22Rv1 (cell line): ENCODE measurements around the gene SPATA31E1.

Source experiments
- CTCF ChIP-seq: fragments of 450-650 bp; IDR thresholded peaks from 2 replicates; pipeline ENCODE4 v1.5.1; 2017; ENCODE audit warnings: mild to moderate bottlenecking
- ZFX ChIP-seq: fragments of 450-650 bp; IDR thresholded peaks from 2 replicates; pipeline ENCODE4 v1.6.1; 2017; ENCODE audit warnings: antibody characterized with exemption, borderline replicate concordance

- TF ChIP-seq CTCF (no peak), ZFX (no peak)
Observed at GRCh38 chr9:87865626-87866025, 17.1 kb upstream of the SPATA31E1 start.
